ENCODE data around the gene CDYL2.

- TF ChIP-seq ZNF671 (CRISPR knock-in tag; IDR thresholded peaks at IDR 0.05) (no peak), SP1 (CRISPR knock-in tag; conservative IDR thresholded peaks at IDR 0.05) (no peak), KAT7 (CRISPR knock-in tag; IDR thresholded peaks at IDR 0.05; ENCODE audit: borderline replicate concordance) (no peak), GTF2I (CRISPR knock-in tag; conservative IDR thresholded peaks at IDR 0.05) (no peak), TCF7 (CRISPR knock-in tag; IDR thresholded peaks at IDR 0.05; ENCODE audit: low read depth) (no peak), ZNF263 (CRISPR knock-in tag; IDR thresholded peaks at IDR 0.05; ENCODE audit: low read depth) (no peak), CREB1 (CRISPR knock-in tag; IDR thresholded peaks at IDR 0.05) (no peak), CBFB (CRISPR knock-in tag; IDR thresholded peaks at IDR 0.05; ENCODE audit: low read depth) (no peak)
- TF ChIP-seq, protein P1, sequence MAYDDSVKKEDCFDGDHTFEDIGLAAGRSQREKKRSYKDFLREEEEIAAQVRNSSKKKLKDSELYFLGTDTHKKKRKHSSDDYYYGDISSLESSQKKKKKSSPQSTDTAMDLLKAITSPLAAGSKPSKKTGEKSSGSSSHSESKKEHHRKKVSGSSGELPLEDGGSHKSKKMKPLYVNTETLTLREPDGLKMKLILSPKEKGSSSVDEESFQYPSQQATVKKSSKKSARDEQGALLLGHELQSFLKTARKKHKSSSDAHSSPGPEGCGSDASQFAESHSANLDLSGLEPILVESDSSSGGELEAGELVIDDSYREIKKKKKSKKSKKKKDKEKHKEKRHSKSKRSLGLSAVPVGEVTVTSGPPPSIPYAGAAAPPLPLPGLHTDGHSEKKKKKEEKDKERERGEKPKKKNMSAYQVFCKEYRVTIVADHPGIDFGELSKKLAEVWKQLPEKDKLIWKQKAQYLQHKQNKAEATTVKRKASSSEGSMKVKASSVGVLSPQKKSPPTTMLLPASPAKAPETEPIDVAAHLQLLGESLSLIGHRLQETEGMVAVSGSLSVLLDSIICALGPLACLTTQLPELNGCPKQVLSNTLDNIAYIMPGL (CRISPR knock-in tag; IDR thresholded peaks at IDR 0.05) = no peak
- TF ChIP-seq, protein P2, sequence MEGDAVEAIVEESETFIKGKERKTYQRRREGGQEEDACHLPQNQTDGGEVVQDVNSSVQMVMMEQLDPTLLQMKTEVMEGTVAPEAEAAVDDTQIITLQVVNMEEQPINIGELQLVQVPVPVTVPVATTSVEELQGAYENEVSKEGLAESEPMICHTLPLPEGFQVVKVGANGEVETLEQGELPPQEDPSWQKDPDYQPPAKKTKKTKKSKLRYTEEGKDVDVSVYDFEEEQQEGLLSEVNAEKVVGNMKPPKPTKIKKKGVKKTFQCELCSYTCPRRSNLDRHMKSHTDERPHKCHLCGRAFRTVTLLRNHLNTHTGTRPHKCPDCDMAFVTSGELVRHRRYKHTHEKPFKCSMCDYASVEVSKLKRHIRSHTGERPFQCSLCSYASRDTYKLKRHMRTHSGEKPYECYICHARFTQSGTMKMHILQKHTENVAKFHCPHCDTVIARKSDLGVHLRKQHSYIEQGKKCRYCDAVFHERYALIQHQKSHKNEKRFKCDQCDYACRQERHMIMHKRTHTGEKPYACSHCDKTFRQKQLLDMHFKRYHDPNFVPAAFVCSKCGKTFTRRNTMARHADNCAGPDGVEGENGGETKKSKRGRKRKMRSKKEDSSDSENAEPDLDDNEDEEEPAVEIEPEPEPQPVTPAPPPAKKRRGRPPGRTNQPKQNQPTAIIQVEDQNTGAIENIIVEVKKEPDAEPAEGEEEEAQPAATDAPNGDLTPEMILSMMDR (IDR thresholded peaks at IDR 0.05) = no peak
- TF ChIP-seq, protein P3, sequence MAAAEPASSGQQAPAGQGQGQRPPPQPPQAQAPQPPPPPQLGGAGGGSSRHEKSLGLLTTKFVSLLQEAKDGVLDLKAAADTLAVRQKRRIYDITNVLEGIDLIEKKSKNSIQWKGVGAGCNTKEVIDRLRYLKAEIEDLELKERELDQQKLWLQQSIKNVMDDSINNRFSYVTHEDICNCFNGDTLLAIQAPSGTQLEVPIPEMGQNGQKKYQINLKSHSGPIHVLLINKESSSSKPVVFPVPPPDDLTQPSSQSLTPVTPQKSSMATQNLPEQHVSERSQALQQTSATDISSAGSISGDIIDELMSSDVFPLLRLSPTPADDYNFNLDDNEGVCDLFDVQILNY (CRISPR knock-in tag; IDR thresholded peaks at IDR 0.05) = no peak
- TF ChIP-seq, protein P4, sequence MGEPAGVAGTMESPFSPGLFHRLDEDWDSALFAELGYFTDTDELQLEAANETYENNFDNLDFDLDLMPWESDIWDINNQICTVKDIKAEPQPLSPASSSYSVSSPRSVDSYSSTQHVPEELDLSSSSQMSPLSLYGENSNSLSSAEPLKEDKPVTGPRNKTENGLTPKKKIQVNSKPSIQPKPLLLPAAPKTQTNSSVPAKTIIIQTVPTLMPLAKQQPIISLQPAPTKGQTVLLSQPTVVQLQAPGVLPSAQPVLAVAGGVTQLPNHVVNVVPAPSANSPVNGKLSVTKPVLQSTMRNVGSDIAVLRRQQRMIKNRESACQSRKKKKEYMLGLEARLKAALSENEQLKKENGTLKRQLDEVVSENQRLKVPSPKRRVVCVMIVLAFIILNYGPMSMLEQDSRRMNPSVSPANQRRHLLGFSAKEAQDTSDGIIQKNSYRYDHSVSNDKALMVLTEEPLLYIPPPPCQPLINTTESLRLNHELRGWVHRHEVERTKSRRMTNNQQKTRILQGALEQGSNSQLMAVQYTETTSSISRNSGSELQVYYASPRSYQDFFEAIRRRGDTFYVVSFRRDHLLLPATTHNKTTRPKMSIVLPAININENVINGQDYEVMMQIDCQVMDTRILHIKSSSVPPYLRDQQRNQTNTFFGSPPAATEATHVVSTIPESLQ (CRISPR knock-in tag; IDR thresholded peaks at IDR 0.05) = no peak
Measured at GRCh38 chr16:80809366-80809765, 5.0 kb upstream of the CDYL2 start.
